Suprapubic skin (tissue), 4 donors: ENCODE measurements around the gene GDI2. TPM values are rescaled to one million over a fixed set of nuclear protein-coding genes. Genes with fewer than 3 reads are reported as not detected.

Experiments
- DNase-seq, 2 donors: peaks; one replicate each; pipeline ENCODE4 v3.0.0-alpha.2; 2019; ENCODE audit warnings: low spot score in 2 of 2
- H3K27ac ChIP-seq: fragments of 200-600 bp; sonication (generic); one replicate; pipeline ENCODE4 v1.5.1; 2019
- H3K27me3 ChIP-seq: fragments of 200-600 bp; sonication (generic); one replicate; pipeline ENCODE4 v1.5.1; 2019
- H3K36me3 ChIP-seq: fragments of 200-600 bp; sonication (generic); one replicate; pipeline ENCODE4 v1.5.1; 2019
- H3K4me1 ChIP-seq: fragments of 200-600 bp; sonication (generic); one replicate; pipeline ENCODE4 v1.5.1; 2019
- H3K4me3 ChIP-seq: fragments of 200-600 bp; sonication (generic); one replicate; pipeline ENCODE4 v1.5.1; 2019; ENCODE audit warnings: mild to moderate bottlenecking
- H3K9me3 ChIP-seq: fragments of 200-600 bp; sonication (generic); one replicate; pipeline ENCODE4 v1.5.1; 2019
- CTCF ChIP-seq, 2 donors: fragments of 200-600 bp in 1 of 2; fragments of 450-650 bp in 1 of 2; sonication (generic) in 1 of 2; IDR thresholded peaks; one replicate each; pipeline ENCODE4 v1.5.1; 2016 to 2019; ENCODE audit warnings: antibody characterized with exemption in 2 of 2, mild to moderate bottlenecking in 1 of 2, moderate library complexity in 1 of 2
- EP300 ChIP-seq: sonication (generic); formaldehyde crosslinking; IDR thresholded peaks from one replicate; pipeline ENCODE4 v1.6.1; 2017; ENCODE audit warnings: antibody characterized with exemption
- POLR2A ChIP-seq, 2 donors: fragments of 450-650 bp; IDR thresholded peaks; one replicate each; pipeline ENCODE4 v1.6.1; 2017; ENCODE audit warnings: antibody characterized with exemption in 2 of 2, mild to moderate bottlenecking in 2 of 2, moderate library complexity in 2 of 2
- POLR2AphosphoS5 ChIP-seq, 3 donors: sonication (generic); formaldehyde crosslinking; IDR thresholded peaks; one replicate each; pipeline ENCODE4 v1.6.1; 2017; ENCODE audit warnings: antibody characterized with exemption in 3 of 3
- WGBS: methylation state at CpG from one replicate; pipeline ENCODE4 v1.1.5; 2018; 5-methylcytosine and 5-hydroxymethylcytosine counted together
- total RNA-seq, 4 donors: library from RNA; depleted of rRNA; stranded (reverse); fragments of >200 nt; gene quantifications; one replicate each; pipeline ENCODE4 v1.1.0, GENCODE V29; 2016

The GDI2 gene
- total RNA-seq, 4 donors from 2014 or later: 243 to 270 (median 256) TPM

- Histone ChIP-seq H3K9me3 (no peaks in the 10 kb centered on the region), H3K27ac (no peak overlapping the region), H3K4me3 (no peak overlapping the region), H3K36me3 (no peaks in the 10 kb centered on the region), H3K4me1 (peaks cover 9% of the 10 kb centered on the region), H3K27me3 (no peaks in the 10 kb centered on the region)
- TF ChIP-seq CTCF (IDR thresholded peaks at IDR 0.05): no peak
- no peak for TF ChIP-seq EP300
- no peak for TF ChIP-seq POLR2AphosphoS5 (IDR thresholded peaks at IDR 0.05)
- TF ChIP-seq POLR2A (IDR thresholded peaks at IDR 0.05): no peak
- 53% methylated on average over 7 of the region's 13 CpGs for WGBS
- no peak for DNase-seq
Measured at GRCh38 chr10:5832946-5833345, 19.7 kb upstream of the GDI2 start.

- DNase-seq: no peak
- no peak overlapping the region for H3K27ac ChIP-seq
- no peaks in the 10 kb centered on the region for H3K9me3 ChIP-seq
- H3K4me1 ChIP-seq: peaks cover 9% of the 10 kb centered on the region
- no peaks in the 10 kb centered on the region for H3K36me3 ChIP-seq
- H3K4me3 ChIP-seq: no peak overlapping the region
- H3K27me3 ChIP-seq: no peaks in the 10 kb centered on the region
- 81% methylated on average over 8 of the region's 8 CpGs for WGBS
- TF ChIP-seq POLR2AphosphoS5 (IDR thresholded peaks at IDR 0.05) (no peak), CTCF (IDR thresholded peaks at IDR 0.05) (no peak), POLR2A (IDR thresholded peaks at IDR 0.05) (no peak), EP300 (no peak)
Measured at GRCh38 chr10:5831446-5831782, 18.2 kb upstream of the GDI2 start.

GRCh38 chr10:5830629-5831445 lies 17.6 kb upstream of the GDI2 start:
- H3K9me3 ChIP-seq: no peaks in the 10 kb centered on the region

GRCh38 chr10:5829267-5829666 lies 16.0 kb upstream of the GDI2 start:
- WGBS: 90% methylated on average over 9 of the region's 9 CpGs
- H3K4me1 ChIP-seq: peaks cover 9% of the 10 kb centered on the region

More at GRCh38 chr10:5830629-5831445, 17.6 kb upstream of the GDI2 start:
- H3K27me3 ChIP-seq: no peaks in the 10 kb centered on the region
- peaks cover 9% of the 10 kb centered on the region for H3K4me1 ChIP-seq
- H3K4me3 ChIP-seq: no peak overlapping the region
- TF ChIP-seq EP300 (no peak), POLR2AphosphoS5 (IDR thresholded peaks at IDR 0.05) (no peak), POLR2A (IDR thresholded peaks at IDR 0.05) (no peak), CTCF (IDR thresholded peaks at IDR 0.05) (no peak)
- H3K27ac ChIP-seq: no peak overlapping the region
- 90% methylated on average over 13 of the region's 14 CpGs for WGBS
- no peak for DNase-seq
- H3K36me3 ChIP-seq: no peaks in the 10 kb centered on the region

More at GRCh38 chr10:5829267-5829666, 16.0 kb upstream of the GDI2 start:
- DNase-seq: no peak
- H3K27ac ChIP-seq: no peak overlapping the region
- no peak overlapping the region for H3K4me3 ChIP-seq
- no peaks in the 10 kb centered on the region for H3K27me3 ChIP-seq
- TF ChIP-seq POLR2AphosphoS5 (IDR thresholded peaks at IDR 0.05): no peak
- no peak for TF ChIP-seq CTCF (IDR thresholded peaks at IDR 0.05)
- no peaks in the 10 kb centered on the region for H3K9me3 ChIP-seq
- no peaks in the 10 kb centered on the region for H3K36me3 ChIP-seq
